Pancreas (tissue), 10 donors: ENCODE results near the gene ZNF628. TPM values are rescaled to one million over a fixed set of nuclear protein-coding genes. Genes with fewer than 3 reads are reported as not detected.
A peak's percentile ranks its signal among the peaks of the same experiment; 100 is the strongest.

Experiments
- ATAC-seq, 4 donors: fragments of 200-7000 bp; cut with Tn5 transposase; one replicate each; pipeline versions ENCODE4 v1.8.0 to v1.9.1; 2020; ENCODE audit warnings: mild to moderate bottlenecking in 4 of 4, moderate library complexity in 4 of 4
- DNase-seq, 6 donors: peaks; one replicate each; pipeline ENCODE4 v3.0.0-alpha.2; 2020
- FAIRE-seq: peaks from 2 replicates; lab custom pipeline; 2012; peaks lifted over from hg19 to GRCh38; lab: Jason Lieb, UNC
- H3K27ac ChIP-seq, 4 donors: fragments of 200-600 bp; sonication (generic); 1 replicate in 3 of 4; 2 replicates in 1 of 4; pipeline versions ENCODE4 v1.5.0 to v1.8.0; 2020
- H3K27me3 ChIP-seq, 4 donors: fragments of 200-600 bp; one replicate each; pipeline ENCODE4 v1.8.0; 2021
- H3K36me3 ChIP-seq, 3 donors: fragments of 200-600 bp; sonication (generic) in 1 of 3; one replicate each; pipeline versions ENCODE4 v1.5.0 to v1.8.0; 2020 to 2021
- H3K4me1 ChIP-seq, 3 donors: fragments of 200-600 bp; one replicate each; pipeline ENCODE4 v1.8.0; 2021
- H3K4me3 ChIP-seq, 4 donors: fragments of 200-600 bp; sonication (generic) in 2 of 4; one replicate each; pipeline versions ENCODE4 v1.5.0 to v1.8.0; 2020 to 2021
- H3K9me3 ChIP-seq, 4 donors: fragments of 200-600 bp; one replicate each; pipeline ENCODE4 v1.8.0; 2021
- CTCF ChIP-seq, 4 donors: fragments of 200-600 bp; sonication (generic) in 3 of 4; IDR thresholded peaks; one replicate each; pipeline versions ENCODE4 v1.5.0 to v1.8.0; 2021; ENCODE audit warnings: antibody characterized with exemption in 4 of 4
- WGBS, 2 donors: extraction: QIAGEN DNeasy Blood & Tissue Kit; methylation state at CpG; one replicate each; pipeline ENCODE4 v1.1.7; 2013; 5-methylcytosine and 5-hydroxymethylcytosine counted together
- intact Hi-C, 3 donors: fragments of 100-400 bp; cut with DNase I; formaldehyde crosslinking; loops; one replicate each; pipeline versions ENCODE4 v1.11.1 to v1.14.2; 2022
- polyA plus RNA-seq, 2 donors: library from polyadenylated mRNA; stranded (reverse); fragments of 200-250 nt; gene quantifications; one replicate each; pipeline ENCODE4 v1.2.3, GENCODE V29; 2013
- total RNA-seq, 6 donors: library from RNA; stranded (reverse); fragmentation: NEBNext Ultra II Directional in 4 of 6; extraction: Animal tissue kit (Norgen Biotek cat#: 25700) in 4 of 6; gene quantifications; one replicate each; pipeline versions ENCODE4 v1.2.1 to v1.2.4, GENCODE V29; 2021 to 2023
- donor health status: healthy with polysubstance abuse.
- donor health status: DM: no; HTN: no; CAD: no; lungs with moderate emphysema.
- donor health status: DM: no; HTN: no; CAD: no.
- donor health status: control.
- donor health status: control.
- donor health status: Bipolar disorder and iron deficiency.
- donor health status: DM: yes; HTN: yes; CAD: no.
- donor health status: DM: no; HTN: no; CAD: no.
- donor health status: DM: no; HTN: no; CAD: no.
- donor health status: DM: yes; HTN: yes; CAD: no.

Gene ZNF628
- total and polyA plus RNA-seq, 8 donors, result 2.6 to 7.8 (median 4.1) TPM

- intact Hi-C loops, result no loop called here
- Histone ChIP-seq H3K4me3 (no peak overlapping the region), H3K27ac (no peak overlapping the region), H3K4me1 (peaks cover 0 to 4% (median 0%) of the 10 kb centered on the region in 3 donors), H3K36me3 (no peaks in the 10 kb centered on the region), H3K9me3 (no peaks in the 10 kb centered on the region), H3K27me3 (peaks cover 0 to 3% (median 0%) of the 10 kb centered on the region in 4 donors)
- FAIRE-seq, result no peak
- DNase-seq, result peak in 4 of 6 donors; percentile 47 to 68 (median 61)
- WGBS, 2 donors, result 37 to 38% methylated on average over 30 to 34 of the region's 34 CpGs
- TF ChIP-seq CTCF (IDR thresholded peaks at IDR 0.05), result no peak
- ATAC-seq, result peak; percentile 39 to 81 (median 76)
Observed at GRCh38 chr19:55452749-55453346, 23.6 kb upstream of the ZNF628 start.

- Histone ChIP-seq H3K4me3 (no peak overlapping the region), H3K9me3 (no peaks in the 10 kb centered on the region), H3K27ac (no peak overlapping the region), H3K36me3 (no peaks in the 10 kb centered on the region), H3K4me1 (peaks cover 0 to 4% (median 0%) of the 10 kb centered on the region in 3 donors), H3K27me3 (peaks cover 0 to 3% (median 0%) of the 10 kb centered on the region in 4 donors)
- TF ChIP-seq CTCF (IDR thresholded peaks at IDR 0.05), result no peak
- ATAC-seq, result no peak
- DNase-seq, result peak in 1 of 6 donors; percentile 43
- WGBS, 2 donors, result 89 to 91% methylated on average over 12 of the region's 12 CpGs
- intact Hi-C loops, result no loop called here
- FAIRE-seq, result no peak
Observed at GRCh38 chr19:55453511-55454260, 22.7 kb upstream of the ZNF628 start.

- 77 to 87% methylated on average over 11 to 14 of the region's 14 CpGs for WGBS, 2 donors
- no peaks in the 10 kb centered on the region for H3K9me3 ChIP-seq
- no peaks in the 10 kb centered on the region for H3K36me3 ChIP-seq
- DNase-seq, result peak in 1 of 6 donors; percentile 69
- H3K27ac ChIP-seq, result no peak overlapping the region
- peaks cover 0 to 4% (median 0%) of the 10 kb centered on the region in 3 donors for H3K4me1 ChIP-seq
- ATAC-seq, result peak in 2 of 4 donors; percentile 29 to 35
- no peak for FAIRE-seq
- TF ChIP-seq CTCF (IDR thresholded peaks at IDR 0.05), result no peak
- H3K4me3 ChIP-seq, result no peak overlapping the region
- peaks cover 0 to 3% (median 0%) of the 10 kb centered on the region in 4 donors for H3K27me3 ChIP-seq
- intact Hi-C loops, result no loop called here
Observed at GRCh38 chr19:55454787-55455243, 21.6 kb upstream of the ZNF628 start.

GRCh38 chr19:55455576-55456235 lies 20.7 kb upstream of the ZNF628 start:
- Histone ChIP-seq H3K27ac (no peak overlapping the region), H3K4me1 (peaks cover 0 to 8% (median 0%) of the 10 kb centered on the region in 3 donors), H3K4me3 (no peak overlapping the region), H3K36me3 (no peaks in the 10 kb centered on the region), H3K27me3 (peaks cover 0 to 3% (median 0%) of the 10 kb centered on the region in 4 donors), H3K9me3 (no peaks in the 10 kb centered on the region)
- TF ChIP-seq CTCF (IDR thresholded peaks at IDR 0.05), result no peak
- DNase-seq (peak in 1 of 6 donors; percentile 80), ATAC-seq (no peak), FAIRE-seq (no peak)
- 84 to 85% methylated on average over 11 of the region's 11 CpGs for WGBS, 2 donors
- intact Hi-C loops, result no loop called here
